MM.1S (cell line): Measurements from ENCODE around the gene NNAT.

Experiments
- DNase-seq: peaks from one replicate; pipeline ENCODE4 v3.0.0-alpha.2; 2015
- H2AFZ ChIP-seq: fragments of 300-600 bp; sonication (generic); 2 replicates; pipeline ENCODE4 v1.6.0; 2016; ENCODE audit warnings: antibody characterized with exemption, low read length
- H3F3A ChIP-seq: fragments of 300-600 bp; sonication (generic); 2 replicates; pipeline ENCODE4 v1.6.1; 2016; ENCODE audit warnings: mild to moderate bottlenecking, antibody characterized with exemption, low read length, moderate library complexity, mixed read lengths; ENCODE audit not compliant: insufficient read depth
- H3K27ac ChIP-seq: fragments of 300-600 bp; sonication (generic); 2 replicates; pipeline ENCODE4 v1.5.1; 2016; ENCODE audit warnings: mild to moderate bottlenecking, low read length
- H3K27me3 ChIP-seq: fragments of 300-600 bp; sonication (generic); replicated peaks from 2 replicates; pipeline ENCODE4 v1.6.0; 2016; ENCODE audit warnings: low read length; ENCODE audit not compliant: insufficient read depth
- H3K36me3 ChIP-seq: fragments of 300-600 bp; sonication (generic); replicated peaks from 2 replicates; pipeline ENCODE4 v1.6.1; 2016; ENCODE audit warnings: mild to moderate bottlenecking, low read length, mixed read lengths; ENCODE audit not compliant: insufficient read depth
- H3K4me1 ChIP-seq: fragments of 300-600 bp; sonication (generic); 2 replicates; pipeline ENCODE4 v1.6.1; 2016; ENCODE audit warnings: low read length, mixed read lengths
- H3K4me2 ChIP-seq: fragments of 300-600 bp; sonication (generic); 2 replicates; pipeline ENCODE4 v1.6.0; 2016; ENCODE audit warnings: low read depth, low read length
- H3K4me3 ChIP-seq: fragments of 300-600 bp; sonication (generic); 2 replicates; pipeline ENCODE4 v1.5.1; 2016; ENCODE audit warnings: low read length, mixed read lengths
- H3K79me2 ChIP-seq: fragments of 300-600 bp; sonication (generic); 2 replicates; pipeline ENCODE4 v1.6.1; 2016; ENCODE audit warnings: mixed run types, low read length, mixed read lengths
- H3K9ac ChIP-seq: fragments of 300-600 bp; sonication (generic); 2 replicates; pipeline ENCODE4 v1.6.1; 2016; ENCODE audit warnings: low read length, mixed read lengths
- H3K9me2 ChIP-seq: fragments of 300-600 bp; sonication (generic); replicated peaks from 2 replicates; pipeline ENCODE4 v1.6.1; 2016; ENCODE audit warnings: mild to moderate bottlenecking, low read length, mixed read lengths; ENCODE audit not compliant: insufficient read depth
- H3K9me3 ChIP-seq: fragments of 300-600 bp; sonication (generic); replicated peaks from 2 replicates; pipeline ENCODE4 v1.6.1; 2016; ENCODE audit warnings: mild to moderate bottlenecking, low read length, mixed read lengths; ENCODE audit not compliant: insufficient read depth
- H4K20me1 ChIP-seq: fragments of 300-600 bp; sonication (generic); 2 replicates; pipeline ENCODE4 v1.6.1; 2016; ENCODE audit warnings: mild to moderate bottlenecking, low read length, moderate library complexity, mixed read lengths; ENCODE audit not compliant: insufficient read depth
- CTCF ChIP-seq: fragments of 300-600 bp; sonication (generic); IDR thresholded peaks from 2 replicates; pipeline ENCODE4 v1.5.1; 2016; ENCODE audit warnings: antibody characterized with exemption, low read length, mixed read lengths
- EZH2 ChIP-seq: fragments of 300-600 bp; sonication (generic); optimal IDR thresholded peaks from 2 replicates; pipeline ENCODE3; 2017; ENCODE audit warnings: low read depth, mild to moderate bottlenecking, antibody characterized with exemption, low read length, mixed read lengths
- EZH2phosphoT487 ChIP-seq: fragments of 300-600 bp; sonication (generic); IDR thresholded peaks from 2 replicates; pipeline ENCODE4 v1.6.1; 2018; ENCODE audit warnings: antibody characterized with exemption, low read length

Gene NNAT

GRCh38 chr20:37518606-37519507 lies 2.2 kb upstream of the NNAT start:
- Histone ChIP-seq H3K36me3 (no peaks in the 10 kb centered on the region), H3K27me3 (no peaks in the 10 kb centered on the region), H4K20me1 (no peaks in the 10 kb centered on the region), H2AFZ (no peak overlapping the region), H3F3A (no peaks in the 10 kb centered on the region), H3K4me1 (no peaks in the 10 kb centered on the region), H3K27ac (no peak overlapping the region), H3K9ac (no peak overlapping the region), H3K79me2 (peaks cover 40% of the 10 kb centered on the region), H3K9me2 (no peaks in the 10 kb centered on the region), H3K4me2 (no peak overlapping the region), H3K4me3 (no peak overlapping the region), H3K9me3 (no peaks in the 10 kb centered on the region)
- DNase-seq = no peak
- TF ChIP-seq CTCF (no peak), EZH2 (no peak), EZH2phosphoT487 (no peak)

- H2AFZ ChIP-seq = no peak overlapping the region
- no peaks in the 10 kb centered on the region for H3K36me3 ChIP-seq
- H3K79me2 ChIP-seq = peaks cover 46% of the 10 kb centered on the region
- TF ChIP-seq EZH2phosphoT487 = no peak
- H3K27me3 ChIP-seq = no peaks in the 10 kb centered on the region
- H3K27ac ChIP-seq = no peak overlapping the region
- H3K4me1 ChIP-seq = peaks cover 9% of the 10 kb centered on the region
- no peak overlapping the region for H3K9ac ChIP-seq
- H4K20me1 ChIP-seq = no peaks in the 10 kb centered on the region
- H3K9me3 ChIP-seq = no peaks in the 10 kb centered on the region
- no peak overlapping the region for H3K4me3 ChIP-seq
- no peaks in the 10 kb centered on the region for H3K9me2 ChIP-seq
- no peak for DNase-seq
- H3K4me2 ChIP-seq = no peak overlapping the region
- 0 out of 2 replicates have a peak, but pooled peaks cover 4% of the 10 kb centered on the region for H3F3A ChIP-seq
These were observed 1.3 kb upstream of the NNAT start for GRCh38 chr20:37519508-37520418.

- Histone ChIP-seq H3K27ac (no peak overlapping the region), H3K27me3 (no peaks in the 10 kb centered on the region), H2AFZ (no peak overlapping the region), H3K4me2 (no peak overlapping the region), H4K20me1 (no peaks in the 10 kb centered on the region), H3K9me3 (no peaks in the 10 kb centered on the region), H3K4me3 (no peak overlapping the region), H3F3A (peaks cover 5% of the 10 kb centered on the region; the same call in 1 of the 2 replicates), H3K9me2 (no peaks in the 10 kb centered on the region), H3K4me1 (peaks cover 16% of the 10 kb centered on the region), H3K9ac (no peak overlapping the region), H3K79me2 (peaks cover 48% of the 10 kb centered on the region), H3K36me3 (no peaks in the 10 kb centered on the region)
- TF ChIP-seq EZH2phosphoT487 = no peak
- no peak for TF ChIP-seq CTCF
- TF ChIP-seq EZH2 = no peak
- no peak for DNase-seq
These were observed 563 bp upstream of the NNAT start for GRCh38 chr20:37520419-37520955.
